WTC11 (cell line): ENCODE measurements around the gene GPC5. TPM values are rescaled to one million over a fixed set of nuclear protein-coding genes. Genes with fewer than 3 reads are reported as not detected.

Source experiments
- ATAC-seq: fragments of 200-7000 bp; cut with Tn5 transposase; 2 replicates; pipeline ENCODE4 v1.10.0; 2021; ENCODE audit warnings: mild to moderate bottlenecking, moderate library complexity
- CTCF ChIA-PET: fragments of 300-600 bp; sonication (Branson Sonifier 250); formaldehyde crosslinking; loops from one replicate; lab custom pipeline; 2021; ENCODE audit warnings: antibody characterized with exemption; lab: Charles Lee
- POLR2A ChIA-PET: fragments of 350-600 bp; sonication (Branson Sonifier 250); formaldehyde crosslinking; loops from one replicate; lab custom pipeline; 2021; ENCODE audit warnings: antibody characterized with exemption; lab: Charles Lee
- DNase-seq: peaks from one replicate; pipeline ENCODE4 v3.0.0; 2021; ENCODE audit warnings: low spot score
- H3K27ac Mint-ChIP-seq: 2 replicates; pipeline ENCODE4 v1.8.0; 2021; ENCODE audit warnings: mixed read lengths
- H3K27me3 Mint-ChIP-seq: 2 replicates; pipeline ENCODE4 v1.8.0; 2021; ENCODE audit warnings: low read depth, mild to moderate bottlenecking, moderate library complexity, mixed read lengths
- H3K36me3 Mint-ChIP-seq: 2 replicates; pipeline ENCODE4 v1.8.0; 2021; ENCODE audit warnings: mixed read lengths
- H3K4me1 Mint-ChIP-seq: 2 replicates; pipeline ENCODE4 v1.8.0; 2022; ENCODE audit warnings: mixed read lengths
- H3K4me3 Mint-ChIP-seq: 2 replicates; pipeline ENCODE4 v1.8.0; 2021; ENCODE audit warnings: mild to moderate bottlenecking, moderate library complexity, mixed read lengths
- H3K9me3 Mint-ChIP-seq: 2 replicates; pipeline ENCODE4 v1.8.0; 2021; ENCODE audit warnings: mixed read lengths
- ATF6 ChIP-seq: sonication (generic); formaldehyde crosslinking; IDR thresholded peaks from 2 replicates; pipeline ENCODE4 v1.8.1; 2023; ENCODE audit warnings: mild to moderate bottlenecking, missing genetic modification reagents
- E2F5 ChIP-seq: sonication (generic); formaldehyde crosslinking; IDR thresholded peaks from 2 replicates; pipeline ENCODE4 v1.8.1; 2022; ENCODE audit warnings: mild to moderate bottlenecking, moderate library complexity, missing genetic modification reagents
- HMGA2 ChIP-seq: fragments of 250-450 bp; sonication (Bioruptor Pico); IDR thresholded peaks from 2 replicates; pipeline ENCODE4 v1.4.0; 2021; ENCODE audit warnings: mild to moderate bottlenecking, moderate library complexity
- JUN ChIP-seq: sonication (generic); formaldehyde crosslinking; IDR thresholded peaks from 2 replicates; pipeline ENCODE4 v1.8.0; 2023; ENCODE audit warnings: mild to moderate bottlenecking, missing genetic modification reagents
- MXD4 ChIP-seq: fragments of 250-450 bp; sonication (Bioruptor Pico); IDR thresholded peaks from 2 replicates; pipeline ENCODE4 v1.8.0; 2021; ENCODE audit warnings: mild to moderate bottlenecking, moderate library complexity, borderline replicate concordance
- MYBL2 ChIP-seq: sonication (generic); formaldehyde crosslinking; IDR thresholded peaks from 2 replicates; pipeline ENCODE4 v1.8.1; 2023; ENCODE audit warnings: mild to moderate bottlenecking, moderate library complexity, missing genetic modification reagents
- NFE2L1 ChIP-seq: sonication (generic); formaldehyde crosslinking; IDR thresholded peaks from 2 replicates; pipeline ENCODE4 v1.8.1; 2023; ENCODE audit warnings: missing genetic modification reagents
- NR3C1 ChIP-seq: sonication (generic); formaldehyde crosslinking; conservative IDR thresholded peaks from 2 replicates; pipeline ENCODE4 v1.8.1; 2023; ENCODE audit warnings: low read depth, mild to moderate bottlenecking, missing genetic modification reagents
- OVOL2 ChIP-seq: fragments of 250-450 bp; sonication (Bioruptor Pico); IDR thresholded peaks from 2 replicates; pipeline ENCODE4 v1.9.0; 2021; ENCODE audit warnings: mild to moderate bottlenecking, borderline replicate concordance
- PRDM15 ChIP-seq: sonication (generic); formaldehyde crosslinking; IDR thresholded peaks from 2 replicates; pipeline ENCODE4 v1.8.0; 2022; ENCODE audit warnings: missing genetic modification reagents
- RELA ChIP-seq: sonication (generic); formaldehyde crosslinking; IDR thresholded peaks from 2 replicates; pipeline ENCODE4 v1.8.1; 2022; ENCODE audit warnings: missing genetic modification reagents, mild to moderate bottlenecking, borderline replicate concordance
- USF2 ChIP-seq: sonication (generic); formaldehyde crosslinking; IDR thresholded peaks from 2 replicates; pipeline ENCODE4 v1.8.1; 2023; ENCODE audit warnings: mild to moderate bottlenecking, missing genetic modification reagents, moderate library complexity
- ZNF423 ChIP-seq: fragments of 250-450 bp; sonication (Bioruptor Pico); IDR thresholded peaks from 2 replicates; pipeline ENCODE4 v2.1.2; 2022; ENCODE audit warnings: mild to moderate bottlenecking, moderate library complexity
- ZSCAN18 ChIP-seq: fragments of 250-450 bp; sonication (Bioruptor Pico); IDR thresholded peaks from 2 replicates; pipeline ENCODE4 v2.1.2; 2022; ENCODE audit warnings: mild to moderate bottlenecking, moderate library complexity
- total RNA-seq: library from RNA; stranded (reverse); gene quantifications from 3 replicates; pipeline ENCODE4 v1.2.3, GENCODE V29; 2021

Gene GPC5
- total RNA-seq, 1 experiment from 2014 or later = 0.46 TPM

- no peak for TF ChIP-seq USF2 (CRISPR knock-in tag)
- TF ChIP-seq OVOL2 = no peak
- no peak for TF ChIP-seq E2F5 (CRISPR knock-in tag)
- TF ChIP-seq, all 79 proteins: peak for 0
Observed at GRCh38 chr13:92321174-92321573, 922.8 kb downstream of the GPC5 start (continued).

- H3K4me1 Mint-ChIP-seq = peaks cover 8% of the 10 kb centered on the region; the same call in 1 of the 2 replicates
- CTCF ChIA-PET = interaction anchor here (1.1 kb wide), 1 partner anchor 158 kb away, joined by 4 read pairs; no protein-coding TSS in a partner anchor
- DNase-seq (no peak), ATAC-seq (peak; percentile 52)
- H3K36me3 Mint-ChIP-seq = no peaks in the 10 kb centered on the region
- TF ChIP-seq NFE2L1 (CRISPR knock-in tag) = no peak
- no peak for TF ChIP-seq ZSCAN18
- TF ChIP-seq ZNF423 = no peak
- no peak for TF ChIP-seq PRDM15
- no peak for TF ChIP-seq NR3C1 (CRISPR knock-in tag)
- TF ChIP-seq HMGA2 (CRISPR knock-in tag) = no peak
- no peak for TF ChIP-seq MYBL2 (CRISPR knock-in tag)
- TF ChIP-seq RELA = no peak
- no peak for TF ChIP-seq MXD4 (CRISPR knock-in tag)
- TF ChIP-seq ATF6 (CRISPR knock-in tag) = no peak
- TF ChIP-seq JUN (CRISPR knock-in tag) = no peak
- no peak overlapping the region for H3K27ac Mint-ChIP-seq
- POLR2A ChIA-PET = no interaction called here
- no peak overlapping the region for H3K4me3 Mint-ChIP-seq
- H3K27me3 Mint-ChIP-seq = no peaks in the 10 kb centered on the region; the same call in 1 of the 2 replicates
- no peaks in the 10 kb centered on the region for H3K9me3 Mint-ChIP-seq
Observed at GRCh38 chr13:92345627-92346026, 947.2 kb downstream of the GPC5 start.

GRCh38 chr13:92346046-92346445, 947.6 kb downstream of the GPC5 start:
- H3K27ac Mint-ChIP-seq = no peak overlapping the region

More at GRCh38 chr13:92346046-92346445, 947.6 kb downstream of the GPC5 start:
- Mint-ChIP-seq H3K27me3 (no peaks in the 10 kb centered on the region; the same call in 1 of the 2 replicates), H3K9me3 (no peaks in the 10 kb centered on the region), H3K36me3 (no peaks in the 10 kb centered on the region), H3K4me1 (peaks cover 8% of the 10 kb centered on the region; the same call in 1 of the 2 replicates), H3K4me3 (no peak overlapping the region)
- ATAC-seq (peak; percentile 55), DNase-seq (no peak)
- ChIA-PET POLR2A (no interaction called here), CTCF (interaction anchor here (1.1 kb wide), 1 partner anchor 158 kb away, joined by 4 read pairs; no protein-coding TSS in a partner anchor)
- TF ChIP-seq NFE2L1 (CRISPR knock-in tag) = no peak
